NCI-H82 treated with DMSO at 0.1 percent for 48 hours (cell line): ENCODE data around the gene C18orf63.
"Not testable (repeated sequence)": the region's sequence is repeated elsewhere in the genome, so short reads cannot be mapped to it uniquely, and the experiment has no call there.

Experiments used
- DNase-seq: peaks from one replicate; lab custom pipeline; 2025; ENCODE audit not compliant: unreplicated experiment; lab: John Stamatoyannopoulos, UW

Gene C18orf63

GRCh38 chr18:74315464-74316256 lies at the start of gene C18orf63:
C18orf63 (plus strand) TSS chr18:74315839; CDS start chr18:74317866, 2,027 bp downstream.
- no peak for DNase-seq

GRCh38 chr18:74266161-74266560 lies 49.5 kb upstream of the C18orf63 start:
- no peak for DNase-seq

- no peak for DNase-seq
Measured at GRCh38 chr18:74268175-74268574, 47.5 kb upstream of the C18orf63 start.

- DNase-seq, result no peak
Measured at GRCh38 chr18:74268933-74269620, 46.6 kb upstream of the C18orf63 start.

- DNase-seq, result no peak
Measured at GRCh38 chr18:74271635-74272034, 44.0 kb upstream of the C18orf63 start.

- DNase-seq, result no peak
Measured at GRCh38 chr18:74273394-74273793, 42.2 kb upstream of the C18orf63 start.

GRCh38 chr18:74274700-74275099 lies 40.9 kb upstream of the C18orf63 start:
- DNase-seq, result no peak

GRCh38 chr18:74275736-74276135 lies 39.9 kb upstream of the C18orf63 start:
- no peak for DNase-seq

GRCh38 chr18:74276609-74277008 lies 39.0 kb upstream of the C18orf63 start:
- peak; percentile 3 for DNase-seq

- no peak for DNase-seq
Measured at GRCh38 chr18:74277296-74277695, 38.3 kb upstream of the C18orf63 start.

- DNase-seq, result no peak
Measured at GRCh38 chr18:74278058-74278457, 37.6 kb upstream of the C18orf63 start.

GRCh38 chr18:74278983-74279382 lies 36.7 kb upstream of the C18orf63 start:
- no peak for DNase-seq

- DNase-seq, result no peak
Measured at GRCh38 chr18:74281011-74281979, 34.3 kb upstream of the C18orf63 start.

- DNase-seq, result no peak
Measured at GRCh38 chr18:74281980-74282754, 33.5 kb upstream of the C18orf63 start.

- DNase-seq, result no peak
Measured at GRCh38 chr18:74282755-74283554, 32.7 kb upstream of the C18orf63 start.

- no peak for DNase-seq
Measured at GRCh38 chr18:74283646-74284045, 32.0 kb upstream of the C18orf63 start.

GRCh38 chr18:74284191-74284979 lies 31.3 kb upstream of the C18orf63 start:
- no peak for DNase-seq

- DNase-seq, result no peak
Measured at GRCh38 chr18:74284980-74285355, 30.7 kb upstream of the C18orf63 start.

- not testable (repeated sequence) for DNase-seq
Measured at GRCh38 chr18:74285583-74285982, 30.1 kb upstream of the C18orf63 start.
